ENCODE measurements around the gene SLC35F5.
"Not testable (repeated sequence)": the region's sequence is repeated elsewhere in the genome, so short reads cannot be mapped to it uniquely, and the experiment has no call there.

The SLC35F5 gene

DNA sequence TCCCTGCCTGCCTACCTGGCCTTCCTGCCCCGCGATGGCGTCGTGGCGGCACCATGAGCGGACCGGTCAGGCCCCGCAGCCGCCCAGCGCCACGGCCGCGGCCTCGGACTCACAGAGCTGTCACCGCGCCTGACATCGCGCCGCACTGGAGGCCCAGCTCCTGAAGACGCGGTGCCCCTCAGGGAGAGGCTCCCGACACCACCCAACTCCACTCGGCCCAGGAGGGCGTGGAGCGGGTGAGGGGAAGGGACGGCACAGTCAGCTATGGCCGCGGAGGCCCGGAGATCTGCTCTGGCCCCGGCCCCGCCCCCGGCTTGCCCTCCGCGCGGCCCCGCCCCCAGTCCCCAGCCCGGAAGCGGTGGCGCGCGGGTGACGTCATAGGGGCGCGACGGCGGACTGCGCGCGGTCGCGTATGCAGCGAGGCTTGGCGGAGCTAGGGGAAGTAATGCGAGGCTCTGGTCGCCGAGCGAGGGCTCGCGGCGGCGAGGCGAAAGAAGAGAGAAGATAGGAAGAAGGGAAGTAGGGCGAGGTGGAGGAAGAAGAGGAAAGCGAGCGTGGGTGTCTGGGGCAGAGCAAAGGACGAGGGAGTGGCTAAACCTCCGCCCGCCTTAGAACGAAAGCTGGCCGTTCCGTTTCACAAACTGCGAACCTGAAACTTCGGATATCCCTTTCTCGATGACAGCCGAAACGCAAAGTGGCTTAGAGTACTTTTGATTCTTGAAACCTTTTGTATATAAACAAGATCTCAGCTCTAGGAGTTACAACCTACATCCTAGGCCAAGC, at the start of gene SLC35F5:
SLC35F5 (minus strand) TSS at position 288 of the 783 bp plus-strand sequence; CDS start at position 55, 233 bp downstream.
- peak; percentile 76 for DNase-seq (ENCODE audit: low read depth)

DNA sequence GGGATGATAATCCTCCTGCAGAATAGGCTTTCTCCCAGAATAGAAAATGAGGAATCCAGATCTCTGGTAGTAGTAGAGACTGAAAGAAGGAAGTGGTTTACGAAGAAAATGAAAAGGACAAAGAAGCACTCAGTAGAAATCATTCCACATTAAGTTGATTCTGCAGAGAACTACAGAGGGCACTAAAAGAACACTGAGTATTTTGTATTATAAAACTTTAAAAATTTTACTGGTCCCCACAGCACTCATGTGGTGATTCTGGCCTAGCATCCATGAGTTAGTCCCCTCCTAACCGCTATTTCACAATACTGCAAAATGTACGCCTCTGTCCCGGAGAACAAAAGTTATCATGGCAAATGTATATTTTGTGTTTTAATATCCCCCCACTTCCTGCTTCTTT, 42.9 kb upstream of the SLC35F5 start:
- no peak for DNase-seq (ENCODE audit: low read depth)

DNA sequence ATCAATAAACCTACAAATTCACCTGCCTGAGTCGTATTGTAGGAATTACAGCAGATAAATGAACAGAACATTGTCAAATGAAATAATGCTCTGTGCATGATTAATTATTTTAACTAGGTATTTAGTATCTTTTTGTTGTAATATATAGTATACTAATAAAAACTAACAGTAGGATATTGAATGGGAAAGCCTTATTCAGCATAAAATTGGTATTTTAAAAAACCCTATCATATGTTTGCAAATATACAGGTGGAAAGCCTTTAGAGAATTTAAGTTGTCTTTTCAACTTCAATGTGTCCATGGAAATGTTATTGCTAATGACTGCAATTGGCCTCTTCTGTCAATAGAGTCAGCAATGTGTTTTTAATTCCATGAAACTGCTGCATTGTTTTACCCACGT, 40.8 kb upstream of the SLC35F5 start:
- no peak for DNase-seq (ENCODE audit: low read depth)

- DNase-seq (ENCODE audit: low read depth) = no peak
These were observed 40.2 kb upstream of the SLC35F5 start for GRCh38 chr2:113796592-113797175.

GRCh38 chr2:113795405-113795920, 39.0 kb upstream of the SLC35F5 start:
- no peak for DNase-seq (ENCODE audit: low read depth)

GRCh38 chr2:113791697-113792590, 35.5 kb upstream of the SLC35F5 start:
- no peak for DNase-seq (ENCODE audit: low read depth)

- DNase-seq (ENCODE audit: low read depth) = no peak
These were observed 28.6 kb upstream of the SLC35F5 start for GRCh38 chr2:113784823-113785744.

DNA sequence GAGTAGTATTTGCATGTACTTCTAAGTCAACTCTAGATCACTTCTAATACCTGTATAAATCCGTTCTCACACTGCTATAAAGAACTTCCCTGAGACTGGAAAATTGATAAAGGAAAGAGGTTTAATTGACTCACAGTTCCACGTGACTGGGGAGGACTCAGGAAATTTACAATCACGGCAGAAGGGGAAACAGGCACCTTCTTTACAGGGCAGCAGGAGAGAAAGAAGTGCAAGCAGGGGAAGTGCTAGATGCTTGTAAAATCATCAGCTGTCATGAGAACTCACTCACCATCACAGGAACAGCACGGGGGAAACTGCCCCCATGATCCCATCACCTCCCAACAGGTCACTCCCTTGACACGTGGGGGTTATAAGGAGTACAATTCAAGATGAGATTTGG, 24.0 kb upstream of the SLC35F5 start:
- DNase-seq (ENCODE audit: low read depth) = no peak

GRCh38 chr2:113777371-113777770, 20.9 kb upstream of the SLC35F5 start:
- no peak for DNase-seq (ENCODE audit: low read depth)

DNA sequence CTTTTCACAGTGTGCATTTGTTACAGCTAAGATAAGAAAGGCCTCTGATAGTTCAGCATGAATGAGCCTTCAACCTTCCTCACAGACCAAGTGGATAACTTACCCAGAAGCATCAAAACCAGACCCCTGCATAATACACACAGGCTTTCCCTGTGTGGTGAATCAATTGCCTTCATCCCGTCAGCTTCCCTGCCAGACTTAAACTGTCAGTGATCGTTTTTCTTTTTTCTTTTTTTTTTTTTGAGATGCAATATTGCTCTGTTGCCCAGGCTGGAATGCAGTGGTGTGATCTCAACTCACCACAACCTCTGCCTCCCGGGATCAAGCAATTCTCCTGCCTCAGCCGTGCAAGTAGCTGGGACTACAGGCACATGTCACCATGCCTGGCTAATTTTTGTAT, 20.5 kb upstream of the SLC35F5 start:
- no peak for DNase-seq (ENCODE audit: low read depth)

- DNase-seq (ENCODE audit: low read depth) = not testable (repeated sequence)
These were observed 18.2 kb upstream of the SLC35F5 start for GRCh38 chr2:113774616-113775015.

DNA sequence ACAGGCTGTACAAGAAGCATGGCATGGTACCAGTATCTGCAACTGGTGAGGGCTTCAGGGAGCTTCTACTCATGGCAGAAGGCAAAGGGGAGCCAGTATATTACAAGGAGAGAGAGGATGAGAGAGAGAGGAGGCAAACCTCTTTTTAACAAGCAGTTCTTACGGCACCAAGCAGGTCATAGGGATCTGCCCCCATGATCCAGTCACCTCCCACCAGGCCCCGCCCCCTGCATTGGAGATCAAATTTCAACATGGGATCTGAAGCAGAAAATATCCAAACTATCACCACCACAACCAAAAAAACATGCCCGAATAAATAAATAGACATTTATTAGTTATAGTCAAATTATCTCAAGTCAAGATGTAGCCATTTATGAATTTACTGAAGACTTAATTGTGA, 14.5 kb upstream of the SLC35F5 start:
- DNase-seq (ENCODE audit: low read depth) = no peak

DNA sequence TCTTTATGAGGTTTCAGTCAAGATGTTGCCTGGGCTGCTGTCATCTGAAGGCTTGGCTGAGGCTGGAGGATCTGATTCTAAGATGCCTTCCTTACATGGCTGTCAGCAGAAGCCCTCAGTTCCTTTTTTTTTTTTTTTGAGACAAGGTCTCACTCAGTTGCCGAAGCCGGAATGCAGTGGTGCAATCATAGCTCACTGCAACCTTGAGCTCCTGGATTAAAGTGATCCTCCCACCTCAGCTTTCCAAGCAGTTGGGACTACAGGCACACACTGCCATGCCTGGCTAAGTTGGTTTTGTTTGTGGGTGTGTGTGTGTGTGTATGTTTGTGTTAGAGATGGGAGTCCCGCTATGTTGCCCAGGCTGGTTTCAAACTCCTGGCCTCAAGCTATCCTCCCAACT, 13.1 kb upstream of the SLC35F5 start:
- no peak for DNase-seq (ENCODE audit: low read depth)

GRCh38 chr2:113768770-113769169, 12.3 kb upstream of the SLC35F5 start:
- no peak for DNase-seq (ENCODE audit: low read depth)

DNA sequence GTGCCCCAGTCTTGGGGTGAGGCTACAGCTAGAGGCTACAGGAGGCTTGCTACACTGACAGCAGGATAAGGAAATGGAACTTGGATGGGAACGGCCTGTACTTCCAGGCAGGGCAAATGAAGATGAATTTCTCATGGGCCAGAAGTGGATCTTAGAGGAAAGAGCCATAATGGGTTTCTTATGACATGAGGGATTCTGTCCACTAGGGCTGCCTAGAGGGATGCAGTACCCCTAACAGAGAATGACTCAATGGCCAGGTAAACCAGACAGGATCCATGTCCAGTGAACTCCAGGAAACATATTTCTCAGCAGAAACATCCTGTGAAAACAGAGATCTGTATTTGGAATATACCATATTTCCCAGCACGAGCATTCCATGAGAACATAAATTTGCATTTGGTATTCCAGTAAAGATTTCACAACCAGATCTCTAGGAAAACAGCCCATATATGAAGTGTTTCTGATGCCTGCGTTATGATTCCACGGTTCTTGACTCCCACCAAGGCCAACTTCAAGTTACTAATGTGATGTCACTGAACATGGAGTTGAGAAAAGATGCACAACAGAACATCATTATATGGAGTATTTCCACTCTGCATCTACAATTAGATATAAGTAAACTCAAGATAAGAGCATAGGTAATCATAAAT, 11.5 kb upstream of the SLC35F5 start:
- DNase-seq (ENCODE audit: low read depth) = no peak

- DNase-seq (ENCODE audit: low read depth) = no peak
These were observed 8.8 kb upstream of the SLC35F5 start for GRCh38 chr2:113765276-113765675.

GRCh38 chr2:113762377-113763118, 6.1 kb upstream of the SLC35F5 start:
- DNase-seq (ENCODE audit: low read depth) = peak; percentile 83

GRCh38 chr2:113760400-113760799, 4.0 kb upstream of the SLC35F5 start:
- peak; percentile 64 for DNase-seq (ENCODE audit: low read depth)

DNA sequence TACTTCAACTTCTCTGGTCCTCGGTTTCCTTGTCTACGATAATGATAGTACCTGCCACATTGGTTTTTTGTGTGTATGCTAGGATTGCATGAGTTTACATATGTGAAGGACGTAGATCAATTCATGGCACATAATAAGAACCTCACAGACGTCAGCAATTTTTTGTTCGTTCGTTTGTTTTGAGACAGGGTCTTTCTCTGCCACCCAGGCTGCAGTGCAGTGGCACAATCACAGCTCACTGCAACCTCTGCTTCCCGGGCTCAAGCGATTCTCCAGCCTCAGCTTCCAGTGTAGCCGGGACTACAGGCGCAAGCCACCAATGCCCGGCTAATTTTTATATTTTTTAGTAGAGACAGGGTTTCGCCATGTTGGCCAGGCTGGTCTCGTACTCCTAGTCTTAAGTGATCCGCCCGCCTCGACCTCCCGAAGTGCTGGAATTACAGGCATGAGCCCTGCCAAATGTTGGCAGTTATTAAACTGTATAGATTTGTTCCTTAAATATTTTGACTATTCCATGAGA, 756 bp upstream of the SLC35F5 start:
- DNase-seq (ENCODE audit: low read depth) = no peak

GRCh38 chr2:113755835-113756354, 547 bp downstream of the SLC35F5 start:
- no peak for DNase-seq (ENCODE audit: low read depth)
